ENCODE data around the gene KAT14. TPM values are rescaled to one million over a fixed set of nuclear protein-coding genes. Genes with fewer than 3 reads are reported as not detected.
"Not testable (repeated sequence)": the region's sequence is repeated elsewhere in the genome, so short reads cannot be mapped to it uniquely, and the experiment has no call there.

KAT14 gene
- 13.9 and 15.6 TPM in 2 replicates for total RNA-seq

DNA sequence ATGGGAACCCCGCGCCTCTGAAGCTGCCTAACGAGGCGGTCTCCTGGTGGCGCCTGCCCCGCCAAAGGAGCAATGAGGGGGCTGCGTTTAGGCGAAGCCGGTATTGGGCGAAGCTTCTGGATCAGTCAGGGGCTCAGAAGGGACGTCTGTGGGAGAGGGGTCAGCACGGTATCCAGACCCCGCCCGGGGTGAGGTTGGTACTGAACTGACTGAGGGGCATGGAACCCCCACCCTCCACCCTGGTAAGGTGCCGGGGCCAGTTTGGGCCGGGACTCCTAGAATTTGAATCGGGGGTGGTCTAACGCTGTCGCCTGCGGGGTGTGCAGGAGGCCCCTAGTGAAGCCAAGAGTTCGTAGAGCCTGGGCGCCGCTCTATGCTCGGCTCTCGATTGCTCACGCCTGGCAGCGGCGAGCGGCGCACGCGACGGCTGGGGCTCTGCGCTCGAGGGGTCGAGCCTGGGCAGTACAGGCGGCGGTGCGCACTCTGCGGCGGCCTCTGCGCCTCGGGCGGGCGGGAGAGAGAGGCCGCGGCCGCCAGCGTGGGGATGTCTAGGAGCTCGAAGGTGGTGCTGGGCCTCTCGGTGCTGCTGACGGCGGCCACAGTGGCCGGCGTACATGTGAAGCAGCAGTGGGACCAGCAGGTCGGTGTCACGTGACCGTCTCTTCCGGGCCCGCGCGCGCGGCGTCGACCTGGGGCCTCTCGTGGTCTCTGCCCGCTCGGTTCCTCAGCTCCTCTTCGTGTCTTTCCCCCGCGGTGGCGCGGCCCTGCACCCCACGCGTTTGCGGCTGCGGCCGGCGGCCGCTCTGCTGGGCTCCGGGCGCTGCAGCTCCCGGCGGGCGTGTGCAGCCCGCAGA is at the start of gene KAT14, which contains the start of gene PET117:
TSS of gene KAT14 (plus strand) at position 452 of the 854 bp plus-strand sequence. CDS start 4,798 bp downstream, outside the sequence.
TSS of gene PET117 (plus strand) at position 452 of the 854 bp plus-strand sequence. CDS start at position 545, 93 bp downstream.
- intact Hi-C loops (cut with micrococcal nuclease) = loop anchor here (1.0 to 10.0 kb wide), 16 partner anchors 9 to 1915 kb away; partner anchors contain the start of genes BFSP1, CFAP61, CRNKL1 and DSTN

DNA sequence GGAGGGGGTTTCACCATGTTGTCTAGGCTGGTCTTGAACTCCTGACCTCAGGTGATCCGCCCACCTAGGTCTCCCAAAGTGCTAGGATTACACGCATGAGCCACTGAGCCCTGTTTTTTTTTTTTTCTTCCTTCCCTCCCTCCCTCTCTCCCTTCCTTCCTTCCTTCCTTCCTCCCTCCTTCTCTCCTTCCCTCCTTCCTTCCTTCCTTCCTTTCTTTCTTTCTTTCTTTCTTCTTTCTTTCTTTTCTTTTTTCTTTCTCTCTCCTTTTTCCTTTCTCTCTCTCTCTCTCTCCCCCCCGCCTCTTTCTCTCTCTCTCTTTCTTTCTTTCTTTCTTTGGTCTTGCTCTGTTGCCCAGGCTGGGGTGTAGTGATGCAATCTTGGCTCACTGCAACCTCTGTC is 49.4 kb upstream of the KAT14 start:
- intact Hi-C loops (cut with micrococcal nuclease) = not testable (repeated sequence)

DNA sequence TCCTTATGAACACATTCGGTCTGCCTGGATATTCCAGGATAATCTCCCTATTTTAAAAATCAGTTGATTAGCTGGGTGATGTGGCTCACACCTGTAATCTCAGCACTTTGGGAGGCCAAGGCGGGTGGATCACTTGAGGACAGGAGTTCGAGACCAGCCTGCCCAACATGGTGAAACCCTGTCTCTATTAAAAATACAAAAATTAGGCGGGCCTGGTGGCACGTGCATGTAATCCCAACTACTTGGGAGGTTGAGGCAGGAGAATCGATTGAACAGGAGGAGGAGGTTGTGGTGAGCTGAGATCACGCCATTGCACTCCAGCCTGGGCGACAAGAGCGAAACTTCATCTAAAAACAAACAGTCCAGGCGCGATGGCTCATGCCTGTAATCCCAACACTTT is 48.8 kb upstream of the KAT14 start:
- intact Hi-C loops (cut with micrococcal nuclease) = not testable (repeated sequence)

DNA sequence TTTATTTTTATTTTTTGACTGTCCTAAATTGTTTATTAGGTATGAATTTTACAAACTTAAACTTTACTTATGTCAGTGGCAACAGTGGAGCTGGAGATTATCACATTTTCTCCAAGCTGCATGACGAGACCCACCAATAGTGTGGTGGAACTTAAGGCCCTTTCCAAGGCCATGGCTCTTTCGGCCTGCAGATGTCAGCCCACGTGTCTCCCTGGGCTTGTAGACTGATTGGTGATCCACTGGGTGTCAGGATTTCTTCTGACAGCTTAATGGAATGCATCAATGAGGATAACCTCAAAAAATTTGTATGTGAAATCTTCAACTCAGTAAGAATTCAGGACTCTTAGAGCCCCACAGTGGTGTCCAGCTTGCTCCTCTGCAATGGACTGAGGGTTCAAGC is 47.6 kb upstream of the KAT14 start:
- intact Hi-C loops (cut with micrococcal nuclease) = no loop called here

DNA sequence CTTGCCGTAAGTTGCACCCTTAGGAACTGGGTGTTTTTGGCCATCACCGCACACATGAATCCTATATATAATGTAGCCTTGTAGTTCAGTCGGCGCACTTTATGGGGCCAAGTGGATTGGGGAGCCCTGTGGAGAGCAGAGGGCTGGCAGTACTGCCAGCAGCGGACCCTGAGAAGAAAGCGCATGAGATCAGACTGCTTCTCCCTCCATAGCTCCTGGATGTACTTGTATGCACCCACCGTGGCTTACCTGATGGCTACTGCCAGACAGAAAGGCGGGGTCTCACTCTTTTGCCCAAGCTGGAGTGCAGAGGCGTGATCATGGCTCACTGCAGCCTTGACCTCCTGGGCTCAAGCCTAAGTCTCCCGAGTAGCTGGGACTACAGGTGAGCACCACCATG is 47.2 kb upstream of the KAT14 start:
- intact Hi-C loops (cut with micrococcal nuclease) = no loop called here

DNA sequence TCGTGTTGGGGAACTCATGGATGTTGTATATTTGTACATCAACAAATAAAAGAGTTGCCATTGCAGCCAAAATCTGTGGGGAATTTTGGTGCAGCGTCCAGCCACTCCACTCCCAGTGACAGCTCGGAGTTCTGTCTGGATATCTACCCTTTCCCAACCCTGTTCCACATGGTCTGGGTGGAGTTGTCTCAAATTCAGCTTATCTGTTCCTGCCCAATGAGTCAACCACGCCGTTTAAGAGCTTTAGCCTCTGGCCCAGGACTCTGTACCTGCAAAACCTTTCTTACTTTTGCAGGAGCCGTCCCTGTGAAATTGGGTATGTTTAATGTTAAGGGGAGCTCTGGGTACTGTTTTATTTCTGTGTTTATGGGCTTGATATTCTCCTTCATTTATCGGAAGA is 46.0 kb upstream of the KAT14 start:
- intact Hi-C loops (cut with micrococcal nuclease) = no loop called here

DNA sequence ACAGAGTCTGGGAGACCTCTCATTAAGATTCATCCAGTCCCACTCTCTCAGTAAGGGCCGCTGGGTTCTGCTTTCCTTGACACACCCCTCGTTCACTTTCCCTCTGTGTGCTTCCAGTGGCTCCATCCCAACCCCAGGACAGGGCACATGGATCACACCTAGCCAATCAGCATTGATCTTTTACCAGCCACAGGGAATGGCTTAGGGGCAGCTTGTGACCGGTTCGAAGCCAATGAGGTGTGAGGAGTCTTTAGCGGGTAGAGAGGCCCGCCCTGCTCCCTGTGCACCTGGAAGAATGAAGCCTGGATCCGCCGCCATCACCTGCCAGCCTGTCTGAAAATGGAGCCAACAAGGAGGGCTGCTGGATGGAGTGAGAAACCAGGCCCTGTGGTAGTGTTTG is 44.8 kb upstream of the KAT14 start:
- intact Hi-C loops (cut with micrococcal nuclease) = no loop called here

GRCh38 chr20:18093388-18093787 is 44.3 kb upstream of the KAT14 start:
- intact Hi-C loops (cut with micrococcal nuclease) = no loop called here

DNA sequence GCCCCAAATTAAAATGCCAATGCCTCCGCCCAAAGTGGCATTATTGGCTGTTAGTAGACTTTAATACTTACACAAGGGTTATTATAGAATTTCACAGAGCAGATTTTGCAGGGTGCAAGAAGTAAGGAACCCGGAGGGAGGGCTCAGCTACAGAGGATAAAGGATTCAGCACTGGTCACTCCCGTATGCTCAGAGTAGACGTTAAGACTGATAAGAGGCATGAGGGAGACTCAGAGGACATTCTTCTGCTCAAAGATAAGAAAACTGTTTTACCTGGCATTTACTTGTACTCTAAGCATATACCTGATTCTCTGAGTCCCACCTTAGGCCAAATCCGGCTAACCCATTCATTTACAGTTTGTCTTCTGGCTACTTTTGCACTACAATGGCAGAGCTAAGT is 43.5 kb upstream of the KAT14 start:
- intact Hi-C loops (cut with micrococcal nuclease) = no loop called here

DNA sequence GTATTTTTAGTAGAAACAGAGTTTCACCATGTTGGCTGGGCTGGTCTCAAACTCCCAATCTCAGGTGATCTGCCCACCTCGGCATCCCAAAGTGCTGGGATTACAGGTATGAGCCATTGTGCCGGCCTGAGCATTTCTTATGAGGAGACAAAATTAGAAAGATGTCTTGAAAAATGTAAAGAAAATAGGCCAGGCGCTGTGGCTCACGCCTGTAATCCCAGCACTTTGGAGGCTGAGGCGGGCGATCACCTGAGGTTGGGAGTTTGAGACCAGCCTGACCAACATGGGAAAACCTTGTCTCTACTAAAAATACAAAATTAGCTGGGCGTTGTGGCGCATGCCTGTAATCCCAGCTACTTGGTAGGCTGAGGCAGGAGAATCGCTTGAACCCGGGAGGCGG is 37.1 kb upstream of the KAT14 start:
- intact Hi-C loops (cut with micrococcal nuclease) = not testable (repeated sequence)

DNA sequence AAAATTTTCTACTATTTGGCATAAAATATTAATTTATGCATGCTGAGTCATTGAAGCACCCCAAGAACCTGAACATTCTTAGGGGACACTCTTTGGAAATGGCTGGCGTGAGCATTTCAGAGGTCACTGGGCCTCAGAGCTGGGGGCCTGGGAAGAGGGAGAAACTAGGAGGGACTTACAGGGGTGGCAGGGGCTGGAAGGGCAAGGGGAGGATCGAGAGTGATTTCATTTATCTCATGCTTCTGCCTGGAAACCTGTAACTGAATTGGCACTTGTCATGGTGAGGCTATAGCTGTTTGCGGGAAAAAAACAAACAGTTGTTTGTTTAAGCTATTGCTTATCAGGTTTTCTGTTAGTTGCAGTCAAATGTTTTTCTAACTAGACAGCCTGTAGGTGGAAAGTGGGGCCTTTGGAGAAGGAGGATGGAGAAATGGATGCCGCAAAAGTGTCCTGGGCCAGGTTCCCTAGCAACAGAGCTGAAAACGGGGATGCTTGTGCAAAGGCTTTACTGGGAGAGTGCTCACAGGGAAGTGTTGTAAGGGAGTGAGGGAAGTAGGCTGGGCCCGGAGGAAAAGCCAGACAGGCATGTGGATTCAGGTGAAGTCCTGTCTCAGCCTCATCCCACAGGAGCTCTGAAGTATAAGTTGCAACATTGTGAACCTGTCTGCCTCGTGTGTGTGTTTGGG is 36.4 kb upstream of the KAT14 start:
- intact Hi-C loops (cut with micrococcal nuclease) = no loop called here

GRCh38 chr20:18103497-18103896 is 34.2 kb upstream of the KAT14 start:
- intact Hi-C loops (cut with micrococcal nuclease) = no loop called here

- intact Hi-C loops (cut with micrococcal nuclease) = no loop called here
These were observed 29.3 kb upstream of the KAT14 start for GRCh38 chr20:18108326-18108725.

GRCh38 chr20:18128574-18128973 is 9.1 kb upstream of the KAT14 start:
- intact Hi-C loops (cut with micrococcal nuclease) = loop anchor here (1.0 kb wide), 1 partner anchor 9 kb away; the partner anchor contains the start of genes KAT14 and PET117

GRCh38 chr20:18132663-18133062 is 5.0 kb upstream of the KAT14 start:
- intact Hi-C loops (cut with micrococcal nuclease) = loop anchor here (10.0 kb wide), 1 partner anchor 598 kb away; the partner anchor contains the start of gene BFSP1

DNA sequence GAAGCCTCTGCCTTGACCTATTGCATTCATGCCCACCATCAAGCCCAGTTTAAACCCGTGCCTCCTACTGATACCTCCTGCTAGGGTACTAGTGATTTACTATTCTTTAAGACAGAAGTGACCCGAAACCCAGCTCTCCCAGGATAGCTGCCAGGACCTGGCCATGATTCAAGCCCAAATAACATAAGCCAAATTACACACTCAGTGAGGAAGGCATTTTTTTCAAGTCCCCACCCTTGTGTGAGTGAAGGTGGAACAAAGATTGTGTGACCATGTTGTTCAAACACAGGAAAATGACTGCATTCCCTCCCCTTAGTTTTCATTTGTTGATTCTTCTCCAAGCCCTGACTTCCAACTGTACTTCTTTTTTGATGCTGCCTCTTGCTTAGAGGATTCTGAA is 3.7 kb upstream of the KAT14 start:
- intact Hi-C loops (cut with micrococcal nuclease) = loop anchor here (10.0 kb wide), 1 partner anchor 599 kb away; the partner anchor contains the start of gene BFSP1

DNA sequence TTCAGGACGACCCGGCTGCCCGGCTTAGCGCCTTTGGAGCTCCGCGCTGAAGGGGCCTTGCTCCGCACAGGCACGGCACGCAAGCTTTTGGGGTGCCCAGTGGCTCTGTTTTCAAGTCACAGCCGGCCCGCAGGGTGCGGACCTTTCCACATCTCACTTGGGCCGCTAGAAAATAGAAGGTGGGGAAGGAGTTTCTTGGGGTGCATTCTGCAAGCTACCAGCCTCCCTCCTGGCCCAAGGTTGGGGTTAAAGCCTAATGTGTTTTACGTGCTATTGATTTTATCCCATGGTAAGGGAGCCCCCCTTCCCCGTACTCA is 561 bp downstream of the KAT14 start:
- intact Hi-C loops (cut with micrococcal nuclease) = loop anchor here (1.0 to 10.0 kb wide), 9 partner anchors 369 to 1914 kb away; partner anchors contain the start of genes BFSP1, CFAP61, CRNKL1 and DSTN

- intact Hi-C loops (cut with micrococcal nuclease) = loop anchor here (1.0 to 10.0 kb wide), 9 partner anchors 368 to 1913 kb away; partner anchors contain the start of genes BFSP1, CFAP61, CRNKL1 and DSTN
These were observed 1.2 kb downstream of the KAT14 start for GRCh38 chr20:18138639-18139583.

DNA sequence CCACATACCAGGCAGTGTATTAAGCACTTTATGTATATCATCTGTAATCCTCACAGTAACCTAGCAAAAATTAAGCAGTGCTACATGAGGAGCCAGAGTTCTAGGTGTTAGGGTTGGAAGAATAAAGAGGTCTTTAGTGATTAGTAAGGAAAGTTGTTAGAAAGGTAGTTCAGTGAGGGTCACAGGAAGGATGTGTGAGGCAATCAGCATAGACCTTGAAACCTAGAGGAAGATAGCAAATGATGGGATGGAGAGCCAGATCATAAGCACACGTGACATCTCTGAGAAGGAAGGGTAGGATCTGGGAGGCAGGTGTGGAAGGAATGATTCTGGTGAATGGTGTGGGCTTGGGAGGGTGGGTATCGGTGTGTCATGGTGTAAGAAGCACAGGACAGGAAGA is 2.2 kb downstream of the KAT14 start:
- intact Hi-C loops (cut with micrococcal nuclease) = loop anchor here (2.0 to 10.0 kb wide), 6 partner anchors 447 to 1563 kb away; partner anchors contain the start of genes BFSP1, DSTN, DTD1 and RRBP1

DNA sequence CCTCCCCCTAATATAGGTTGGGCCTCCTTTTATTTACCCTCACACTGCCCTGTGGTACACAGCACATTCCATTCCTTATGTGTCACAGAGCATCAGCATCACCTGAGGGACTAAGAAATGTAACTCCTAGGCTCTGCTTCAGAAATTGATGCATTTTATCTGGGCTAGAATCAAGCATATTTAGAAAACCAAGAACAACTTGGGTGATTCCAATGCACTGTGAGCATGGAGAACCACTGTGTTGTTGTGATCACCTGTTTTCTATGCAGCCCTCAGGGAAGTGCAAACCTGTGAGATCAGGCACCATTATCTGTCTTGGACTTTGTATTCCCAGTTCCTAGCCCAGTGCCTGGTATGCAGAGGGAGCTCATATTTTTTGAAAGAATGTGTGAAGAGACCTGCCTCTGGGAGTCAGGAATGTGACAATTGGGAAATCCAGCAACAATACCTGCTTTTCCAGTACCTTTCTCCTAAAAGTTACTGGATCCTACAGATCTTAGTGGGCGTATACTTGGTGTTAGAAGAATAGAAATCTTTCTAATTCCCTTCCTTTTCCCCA is 7.0 kb downstream of the KAT14 start:
- intact Hi-C loops (cut with micrococcal nuclease) = no loop called here

All from T-helper 1 cell treated with Interleukin-12 subunit alpha and Interleukin-12 subunit beta and Interleukin-4 antibody, amounts not matched to agents 30 ng/mL and 1 ng/mL, for 36 hours (primary cell).